Effector memory CD8-positive, alpha-beta T cell (primary cell): Measurements from ENCODE around the gene ACBD6.

ENCODE experiments used
- ATAC-seq: fragments of 150-1000 bp; cut with Tn5 transposase; replicated peaks from 2 replicates; pipeline ENCODE4 v1.10.0; 2021; ENCODE audit warnings: mild to moderate bottlenecking, moderate library complexity
- DNase-seq, 3 experiments: peaks; one replicate each; pipeline ENCODE4 v3.0.0; 2021
- H3K27ac Mint-ChIP-seq, 2 donors: one replicate each; pipeline ENCODE4 v1.8.0; 2022; ENCODE audit warnings: mild to moderate bottlenecking in 2 of 2, mixed read lengths in 2 of 2, moderate library complexity in 2 of 2
- H3K27me3 Mint-ChIP-seq, 2 donors: one replicate each; pipeline ENCODE4 v1.8.0; 2022; ENCODE audit warnings: mixed read lengths in 2 of 2
- H3K36me3 Mint-ChIP-seq: one replicate; pipeline ENCODE4 v1.8.0; 2022; ENCODE audit warnings: mild to moderate bottlenecking, moderate library complexity, mixed read lengths; ENCODE audit not compliant: insufficient read depth
- H3K4me1 Mint-ChIP-seq, 2 donors: one replicate each; pipeline ENCODE4 v1.8.0; 2022; ENCODE audit warnings: low read depth in 2 of 2, mixed read lengths in 2 of 2
- H3K4me3 Mint-ChIP-seq, 2 donors: one replicate each; pipeline ENCODE4 v1.8.0; 2022; ENCODE audit warnings: mild to moderate bottlenecking in 2 of 2, mixed read lengths in 2 of 2, moderate library complexity in 2 of 2
- H3K9me3 Mint-ChIP-seq, 2 donors: one replicate each; pipeline ENCODE4 v1.8.0; 2022; ENCODE audit warnings: mixed read lengths in 2 of 2

ACBD6 gene

DNA sequence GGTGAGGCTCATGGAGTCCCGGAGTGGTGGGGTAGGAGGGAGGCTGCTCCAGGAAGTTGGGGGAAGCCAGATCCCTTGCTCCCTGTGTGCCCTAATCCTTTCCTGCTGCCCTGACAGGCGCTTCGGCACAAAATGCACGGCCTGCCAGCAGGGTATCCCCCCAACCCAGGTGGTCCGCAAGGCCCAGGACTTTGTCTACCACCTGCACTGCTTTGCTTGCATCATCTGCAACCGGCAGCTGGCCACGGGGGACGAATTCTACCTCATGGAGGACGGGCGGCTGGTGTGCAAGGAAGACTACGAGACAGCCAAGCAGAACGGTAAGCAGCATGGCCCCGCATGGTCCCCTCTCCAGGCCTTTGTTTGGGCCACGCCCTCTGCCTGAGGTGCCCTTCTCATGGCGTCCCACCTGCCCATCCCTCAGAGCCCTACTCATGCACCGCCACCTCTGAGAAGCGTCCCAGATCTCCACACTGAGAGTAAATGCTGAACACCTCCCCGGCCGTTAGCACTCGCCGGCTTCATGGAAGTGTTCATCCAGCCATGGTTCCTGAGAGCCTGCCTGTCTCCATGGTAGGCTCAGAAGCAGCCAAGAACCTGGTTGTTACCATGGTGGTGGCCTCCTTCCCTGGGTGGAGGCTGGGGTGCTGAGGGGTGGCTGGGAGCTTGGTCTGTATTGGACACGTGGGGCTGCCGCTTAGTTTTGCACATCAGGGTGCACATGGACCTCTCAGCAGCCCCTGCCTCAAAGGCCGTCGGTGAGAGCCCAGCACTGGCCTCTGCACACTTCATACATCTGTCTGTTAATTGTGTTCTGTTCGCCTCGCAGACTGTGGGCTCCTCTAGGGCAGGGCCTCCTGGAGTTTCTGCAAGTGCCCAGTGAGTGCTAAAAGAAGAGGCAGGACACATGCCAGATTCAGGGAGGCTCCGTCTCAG lies 235.8 kb downstream of the ACBD6 start:
- no peak for ATAC-seq
- H3K36me3 Mint-ChIP-seq, result peaks cover 6% of the 10 kb centered on the region

GRCh38 chr1:180265871-180266270 lies 236.5 kb downstream of the ACBD6 start:
- peaks cover 6% of the 10 kb centered on the region for H3K36me3 Mint-ChIP-seq
- H3K27ac Mint-ChIP-seq, result peak overlapping the region in 1 of 2 donors; percentile 49
- no peaks in the 10 kb centered on the region for H3K27me3 Mint-ChIP-seq
- ATAC-seq, result no peak
- peaks cover 0 to 3% of the 10 kb centered on the region in 2 donors for H3K4me1 Mint-ChIP-seq
- no peaks in the 10 kb centered on the region for H3K9me3 Mint-ChIP-seq
- DNase-seq, result no peak
- H3K4me3 Mint-ChIP-seq, result no peak overlapping the region

More for the DNA sequence above, 235.8 kb downstream of the ACBD6 start:
- H3K9me3 Mint-ChIP-seq, result no peaks in the 10 kb centered on the region
- H3K27ac Mint-ChIP-seq, result peak overlapping the region in 1 of 2 donors; percentile 49
- H3K4me3 Mint-ChIP-seq, result no peak overlapping the region
- no peaks in the 10 kb centered on the region for H3K27me3 Mint-ChIP-seq
- DNase-seq, result no peak
- H3K4me1 Mint-ChIP-seq, result peaks cover 0 to 3% of the 10 kb centered on the region in 2 donors

- Mint-ChIP-seq H3K27ac (no peak overlapping the region), H3K4me1 (peaks cover 0 to 3% of the 10 kb centered on the region in 2 donors), H3K4me3 (no peak overlapping the region), H3K27me3 (peaks cover 0 to under 1% of the 10 kb centered on the region in 2 donors), H3K36me3 (peaks cover 6% of the 10 kb centered on the region), H3K9me3 (no peaks in the 10 kb centered on the region)
- no peak for DNase-seq
- ATAC-seq, result no peak
These were observed 237.2 kb downstream of the ACBD6 start for GRCh38 chr1:180265201-180265600.

GRCh38 chr1:180264595-180264994 lies 237.8 kb downstream of the ACBD6 start:
- ATAC-seq (no peak), DNase-seq (no peak)
- Mint-ChIP-seq H3K4me3 (no peak overlapping the region), H3K9me3 (no peaks in the 10 kb centered on the region), H3K27me3 (peaks cover 0 to 7% of the 10 kb centered on the region in 2 donors), H3K27ac (no peak overlapping the region), H3K4me1 (peaks cover 0 to 3% of the 10 kb centered on the region in 2 donors), H3K36me3 (peaks cover 6% of the 10 kb centered on the region)

DNA sequence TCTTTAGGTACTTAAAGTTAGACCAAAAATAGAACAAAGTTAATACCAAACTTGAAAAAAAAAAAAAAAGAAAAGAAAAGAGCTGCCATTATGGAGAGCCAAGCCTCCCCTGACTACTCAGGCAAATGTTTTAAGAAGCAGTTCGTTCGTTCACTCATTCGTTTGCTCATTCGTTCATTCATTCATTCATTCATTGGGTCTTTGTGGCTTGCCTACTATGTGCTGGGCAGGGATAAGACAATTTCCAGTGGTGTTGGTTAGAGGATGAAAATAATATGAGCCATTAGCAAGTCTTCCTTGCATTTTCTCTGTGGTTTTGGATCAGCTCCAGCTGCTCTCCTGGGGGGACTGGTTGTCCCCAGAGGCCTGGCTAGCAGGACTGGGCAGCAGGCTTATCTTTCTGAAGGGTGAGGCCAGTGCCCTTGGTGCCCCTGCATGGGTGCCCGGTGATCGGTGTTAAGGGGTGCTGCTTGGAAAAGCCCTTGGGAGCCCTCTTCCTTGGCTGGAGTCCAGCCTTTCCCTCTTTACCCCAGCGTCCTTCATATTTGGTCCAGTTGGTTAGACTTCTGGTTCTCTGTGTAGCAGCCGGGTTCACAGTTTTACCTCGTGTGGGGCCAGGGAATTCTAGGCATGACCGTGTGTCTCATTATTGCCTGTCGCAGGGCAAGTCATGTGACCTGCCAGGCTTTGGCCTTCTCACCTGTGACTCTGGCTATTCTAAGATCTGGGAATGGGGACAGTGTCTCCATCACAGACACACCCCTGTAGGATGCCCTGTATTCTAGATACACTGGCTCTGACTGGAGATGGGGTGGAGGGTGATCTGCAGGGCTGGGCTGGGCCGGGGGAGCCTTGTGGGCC lies 239.5 kb downstream of the ACBD6 start:
- peaks cover 2 to 3% of the 10 kb centered on the region in 2 donors for H3K4me1 Mint-ChIP-seq
- ATAC-seq (no peak), DNase-seq (no peak)
- no peak overlapping the region for H3K4me3 Mint-ChIP-seq
- peaks cover 13 to 24% of the 10 kb centered on the region in 2 donors for H3K27me3 Mint-ChIP-seq
- peaks cover 3% of the 10 kb centered on the region for H3K36me3 Mint-ChIP-seq
- H3K9me3 Mint-ChIP-seq, result no peaks in the 10 kb centered on the region
- H3K27ac Mint-ChIP-seq, result no peak overlapping the region

DNA sequence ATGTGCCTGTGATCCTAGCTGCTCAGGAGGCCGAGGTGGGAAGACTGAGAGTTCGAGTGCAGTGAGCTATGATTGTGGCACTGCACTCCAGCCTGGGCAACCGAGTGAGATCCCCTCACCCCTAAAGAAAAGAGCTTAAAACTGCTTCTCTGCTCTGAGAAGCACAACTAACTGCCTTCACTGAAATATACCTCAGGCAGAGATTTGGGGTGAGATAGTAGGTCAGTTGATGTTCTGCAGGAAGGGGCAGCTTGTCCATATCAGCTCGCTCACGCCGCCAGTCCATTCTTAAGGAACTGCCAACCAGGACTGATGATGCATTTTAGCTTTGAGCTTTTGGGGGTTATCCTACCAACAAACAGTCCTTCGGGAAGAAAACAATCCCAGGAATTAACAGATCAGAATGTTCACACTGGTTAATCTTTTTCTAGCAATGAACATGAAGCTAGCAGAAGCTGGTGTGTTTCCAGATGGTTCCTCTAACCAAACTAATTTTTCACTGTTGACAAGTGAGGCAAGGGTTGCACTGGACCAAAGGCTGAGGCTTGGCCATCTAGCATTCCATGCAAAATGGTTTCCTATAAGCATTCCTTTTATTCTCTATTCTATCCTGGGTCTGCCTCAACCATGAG lies 240.7 kb downstream of the ACBD6 start:
- no peaks in the 10 kb centered on the region for H3K9me3 Mint-ChIP-seq
- H3K27ac Mint-ChIP-seq, result no peak overlapping the region
- DNase-seq (no peak), ATAC-seq (no peak)
- H3K4me1 Mint-ChIP-seq, result peaks cover 3% of the 10 kb centered on the region in 2 donors
- H3K36me3 Mint-ChIP-seq, result peaks cover 3% of the 10 kb centered on the region
- H3K27me3 Mint-ChIP-seq, result peaks cover 21 to 36% of the 10 kb centered on the region in 2 donors
- no peak overlapping the region for H3K4me3 Mint-ChIP-seq

- H3K4me1 Mint-ChIP-seq, result peaks cover 3% of the 10 kb centered on the region in 2 donors
- DNase-seq (no peak), ATAC-seq (no peak)
- no peaks in the 10 kb centered on the region for H3K9me3 Mint-ChIP-seq
- peaks cover 27 to 42% of the 10 kb centered on the region in 2 donors for H3K27me3 Mint-ChIP-seq
- peaks cover 3% of the 10 kb centered on the region for H3K36me3 Mint-ChIP-seq
- H3K4me3 Mint-ChIP-seq, result no peak overlapping the region
- no peak overlapping the region for H3K27ac Mint-ChIP-seq
These were observed 241.3 kb downstream of the ACBD6 start for GRCh38 chr1:180261030-180261429.

DNA sequence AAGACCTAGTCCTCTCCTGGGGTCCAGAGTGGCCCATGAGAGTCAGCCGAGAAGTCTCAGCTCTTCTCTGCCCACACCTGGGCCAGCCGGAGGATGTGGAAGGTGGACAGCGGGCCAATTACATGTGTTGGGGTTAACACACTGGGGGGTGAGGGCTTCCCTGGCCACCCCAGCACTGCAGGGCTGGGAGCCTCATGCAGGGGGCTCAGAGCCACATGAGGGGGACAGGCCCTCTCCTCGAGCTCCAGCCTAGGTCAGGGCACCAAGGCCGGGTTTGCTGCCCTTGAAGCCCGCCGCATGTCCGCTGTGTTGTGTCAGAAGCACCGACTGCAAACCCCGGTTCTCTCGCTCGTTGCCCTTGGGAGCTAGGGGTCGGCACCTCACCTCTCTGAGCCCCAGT lies 241.8 kb downstream of the ACBD6 start:
- Mint-ChIP-seq H3K36me3 (peaks cover 2% of the 10 kb centered on the region), H3K27ac (no peak overlapping the region), H3K9me3 (no peaks in the 10 kb centered on the region), H3K27me3 (peaks cover 32 to 47% of the 10 kb centered on the region in 2 donors), H3K4me3 (no peak overlapping the region), H3K4me1 (peaks cover 3% of the 10 kb centered on the region in 2 donors)
- DNase-seq, result no peak
- ATAC-seq, result no peak

GRCh38 chr1:180259431-180260338 lies 242.7 kb downstream of the ACBD6 start:
- ATAC-seq, result no peak
- no peak overlapping the region for H3K4me3 Mint-ChIP-seq
- H3K27me3 Mint-ChIP-seq, result peaks cover 36 to 56% of the 10 kb centered on the region in 2 donors
- H3K36me3 Mint-ChIP-seq, result no peaks in the 10 kb centered on the region
- H3K9me3 Mint-ChIP-seq, result no peaks in the 10 kb centered on the region
- H3K4me1 Mint-ChIP-seq, result peaks cover 3% of the 10 kb centered on the region in 2 donors
- H3K27ac Mint-ChIP-seq, result no peak overlapping the region
- no peak for DNase-seq

DNA sequence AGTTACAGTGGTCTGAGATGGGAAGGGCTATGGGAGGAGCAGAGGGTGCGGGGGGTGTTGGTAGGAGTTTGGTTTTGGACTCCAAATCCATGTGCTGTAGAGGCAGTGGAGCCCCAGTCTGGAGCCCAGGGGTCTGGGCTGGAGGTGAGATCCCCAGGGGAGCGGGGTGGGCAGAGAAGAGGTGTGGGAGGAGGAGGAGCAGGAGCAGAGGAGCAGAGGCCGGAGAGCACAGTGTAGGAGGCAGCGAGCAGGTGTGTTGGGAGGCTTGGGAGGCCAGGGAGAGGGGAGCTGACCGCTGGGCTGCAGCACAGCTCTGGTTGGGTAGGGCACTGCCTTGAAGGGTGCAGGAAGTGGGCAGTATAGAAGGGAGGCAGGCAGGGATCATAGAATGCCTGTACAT lies 243.4 kb downstream of the ACBD6 start:
- Mint-ChIP-seq H3K9me3 (no peaks in the 10 kb centered on the region), H3K27me3 (peaks cover 36 to 63% of the 10 kb centered on the region in 2 donors), H3K36me3 (no peaks in the 10 kb centered on the region), H3K4me3 (no peak overlapping the region), H3K4me1 (peaks cover 3% of the 10 kb centered on the region in 2 donors), H3K27ac (peak overlapping the region in 1 of 2 donors; percentile 60)
- ATAC-seq (no peak), DNase-seq (no peak)

- Mint-ChIP-seq H3K4me1 (peaks cover 2 to 3% of the 10 kb centered on the region in 2 donors), H3K27ac (peak overlapping the region in 1 of 2 donors; percentile 38), H3K36me3 (no peaks in the 10 kb centered on the region), H3K9me3 (no peaks in the 10 kb centered on the region), H3K27me3 (peaks cover 41 to 70% of the 10 kb centered on the region in 2 donors), H3K4me3 (no peak overlapping the region)
- ATAC-seq, result no peak
- DNase-seq, result no peak
These were observed 244.1 kb downstream of the ACBD6 start for GRCh38 chr1:180258290-180258689.

DNA sequence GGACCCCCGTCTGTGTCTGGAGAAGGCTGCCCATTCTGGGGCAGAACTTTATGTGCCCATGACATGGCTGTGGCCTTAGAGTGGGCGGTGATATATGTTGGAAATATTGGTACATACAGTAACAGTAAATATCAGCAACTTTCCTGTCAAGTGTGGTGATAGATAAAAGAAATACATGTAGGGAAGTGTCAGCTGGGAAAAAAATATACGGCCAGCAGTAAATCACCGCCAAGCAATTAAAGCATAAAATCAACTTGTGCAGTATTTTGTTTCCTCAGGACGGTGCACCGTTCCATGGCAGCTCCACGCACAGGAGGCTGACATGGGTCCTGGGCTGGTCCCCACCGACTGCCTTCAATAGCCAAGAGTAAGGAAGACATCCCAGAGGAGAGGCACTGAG lies 244.9 kb downstream of the ACBD6 start:
- Mint-ChIP-seq H3K36me3 (no peaks in the 10 kb centered on the region), H3K4me3 (no peak overlapping the region), H3K27ac (no peak overlapping the region), H3K27me3 (peaks cover 49 to 78% of the 10 kb centered on the region in 2 donors), H3K4me1 (peaks cover 0 to 3% of the 10 kb centered on the region in 2 donors), H3K9me3 (no peaks in the 10 kb centered on the region)
- no peak for DNase-seq
- ATAC-seq, result no peak
